HepG2 (cell line): ENCODE results near the gene MYLK. TPM values are rescaled to one million over a fixed set of nuclear protein-coding genes. Genes with fewer than 3 reads are reported as not detected.
A peak's percentile ranks its signal among the peaks of the same experiment; 100 is the strongest.

Experiments
- HOXD1 ChIP-seq: sonication (generic); formaldehyde crosslinking; IDR thresholded peaks from 2 replicates; pipeline ENCODE4 v1.5.0; 2020; ENCODE audit warnings: missing genetic modification reagents
- IRF2 ChIP-seq: IDR thresholded peaks from 2 replicates; pipeline ENCODE4 v1.6.1; 2018; ENCODE audit warnings: missing genetic modification reagents, missing compliant biosample characterization
- KMT2A ChIP-seq: sonication (generic); formaldehyde crosslinking; IDR thresholded peaks from 2 replicates; pipeline ENCODE4 v1.4.0; 2020; ENCODE audit warnings: missing genetic modification reagents
- MAZ ChIP-seq, 2 experiments: sonication (generic) in 1 of 2; formaldehyde crosslinking in 1 of 2; IDR thresholded peaks; 2 replicates each; pipeline versions ENCODE4 v1.5.0 to v1.6.1; 2012 to 2020; ENCODE audit warnings: low read depth in 2 of 2, mild to moderate bottlenecking in 2 of 2, borderline replicate concordance in 1 of 2, improper control_type of control experiment in 1 of 2, low read length in 1 of 2, missing genetic modification reagents in 1 of 2, moderate library complexity in 1 of 2
- NBN ChIP-seq: fragments of 450-650 bp; conservative IDR thresholded peaks from 2 replicates; pipeline ENCODE4 v1.6.1; 2017
- NFE2L1 ChIP-seq: sonication (generic); formaldehyde crosslinking; IDR thresholded peaks from 2 replicates; pipeline ENCODE4 v1.4.0; 2020; ENCODE audit warnings: missing genetic modification reagents, mild to moderate bottlenecking, borderline replicate concordance
- NFYB ChIP-seq: sonication (generic); formaldehyde crosslinking; IDR thresholded peaks from 2 replicates; pipeline ENCODE4 v1.4.0; 2020; ENCODE audit warnings: missing genetic modification reagents
- PAWR ChIP-seq: sonication (generic); formaldehyde crosslinking; IDR thresholded peaks from 2 replicates; pipeline ENCODE4 v1.4.0; 2020; ENCODE audit warnings: missing genetic modification reagents, mild to moderate bottlenecking, borderline replicate concordance
- PCBP1 ChIP-seq: fragments of 200-400 bp; formaldehyde crosslinking; IDR thresholded peaks from 2 replicates; pipeline ENCODE4 v1.6.1; 2017; ENCODE audit warnings: mild to moderate bottlenecking, low read depth, low read length, borderline replicate concordance
- ZNF24 ChIP-seq: fragments of 450-650 bp; IDR thresholded peaks from 2 replicates; pipeline ENCODE4 v1.6.1; 2017; ENCODE audit warnings: antibody characterized with exemption, mild to moderate bottlenecking
- ZNF629 ChIP-seq: sonication (generic); formaldehyde crosslinking; conservative IDR thresholded peaks from 2 replicates; pipeline ENCODE4 v1.5.0; 2020; ENCODE audit warnings: missing genetic modification reagents
- ZNF878 ChIP-seq: sonication (generic); formaldehyde crosslinking; IDR thresholded peaks from 2 replicates; pipeline ENCODE4 v1.8.1; 2023; ENCODE audit warnings: mild to moderate bottlenecking, missing genetic modification reagents, moderate library complexity
- polyA plus RNA-seq, 8 experiments: library from polyadenylated mRNA; depleted of rRNA in 3 of 8; stranded (reverse) in 7 of 8; unstranded in 1 of 8; fragments of >200 nt; fragmentation: Illumina TruSeq in 4 of 8; extraction: Trizol in 4 of 8; gene quantifications; 2 replicates each; pipeline versions ENCODE4 v1.2.1 to v1.2.3, GENCODE V29; 2011 to 2016; ENCODE audit warnings: low read depth in 4 of 8, missing spikeins in 1 of 8, mixed read lengths in 1 of 8; ENCODE audit not compliant: insufficient read depth in 1 of 8
- total RNA-seq, 5 experiments: library from RNA; depleted of rRNA; stranded (reverse); fragments of >200 nt; fragmentation: Illumina TruSeq; extraction: Trizol; gene quantifications; 2 replicates each; pipeline ENCODE4 v1.2.3, GENCODE V29; 2016; ENCODE audit warnings: low read depth in 1 of 5
- TF ChIP-seq, protein P1 (sequence below): sonication (generic); formaldehyde crosslinking; IDR thresholded peaks from 2 replicates; pipeline ENCODE4 v1.8.1; 2023; ENCODE audit warnings: mild to moderate bottlenecking, moderate library complexity, missing genetic modification reagents
- TF ChIP-seq, protein P2 (sequence below): sonication (generic); formaldehyde crosslinking; IDR thresholded peaks from 2 replicates; pipeline ENCODE4 v1.8.0; 2022; ENCODE audit warnings: low read depth, missing genetic modification reagents

The MYLK gene
- total and polyA plus RNA-seq, 2 of the 13 experiments (the other 11 are each of a cell fraction or from before 2014, with no cell fraction given), result 10.6 to 34.9 TPM

DNA sequence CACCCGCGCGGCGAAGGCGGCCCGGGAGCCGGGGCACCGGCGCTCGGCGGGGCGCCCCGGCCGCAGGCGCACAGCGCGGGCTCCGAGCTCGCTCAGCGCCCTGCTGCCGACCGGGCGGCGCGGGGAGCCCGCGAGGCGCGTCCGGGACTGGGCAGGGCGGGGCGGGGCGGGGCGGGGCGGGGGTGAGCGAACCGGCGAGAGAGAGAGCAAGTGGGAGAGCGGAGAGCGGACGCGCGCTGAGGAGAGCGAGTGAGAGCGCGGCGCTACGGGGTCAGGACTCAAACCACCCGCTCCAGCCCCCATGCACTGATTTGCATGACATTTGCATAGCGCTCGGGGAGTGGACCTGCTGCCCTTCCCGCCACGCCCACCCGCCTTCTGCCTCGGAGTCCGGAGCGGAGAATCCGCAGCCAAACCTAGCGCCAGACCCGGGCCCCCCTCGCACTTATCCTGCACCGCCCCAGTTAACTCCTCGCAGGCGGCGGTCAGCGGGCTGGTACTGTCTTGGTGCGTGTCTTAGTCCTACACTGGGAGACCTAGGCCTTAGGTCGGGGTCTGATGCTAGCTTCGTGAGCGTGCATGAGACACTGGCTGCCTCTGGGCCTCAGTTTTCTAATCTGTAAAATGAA lies at the start of gene MYLK (continued):
- no peak for TF ChIP-seq NBN
- TF ChIP-seq PCBP1, result peak; percentile 44; the same call in 1 of the 2 replicates
- TF ChIP-seq NFYB (CRISPR knock-in tag), result no peak
- TF ChIP-seq ZNF629 (CRISPR knock-in tag), result peak; percentile 66
- TF ChIP-seq KMT2A (CRISPR knock-in tag), result no peak
- no peak for TF ChIP-seq HOXD1 (CRISPR knock-in tag)
- no peak for TF ChIP-seq IRF2 (CRISPR knock-in tag)
- no peak for TF ChIP-seq MAZ (IDR thresholded peaks at IDR 0.05; ENCODE audit: borderline replicate concordance, low read depth, low read length)
- peak; percentile 36; the same call in 1 of the 2 replicates for TF ChIP-seq MAZ (CRISPR knock-in tag; IDR thresholded peaks at IDR 0.05; ENCODE audit: low read depth)
- TF ChIP-seq, protein P1, sequence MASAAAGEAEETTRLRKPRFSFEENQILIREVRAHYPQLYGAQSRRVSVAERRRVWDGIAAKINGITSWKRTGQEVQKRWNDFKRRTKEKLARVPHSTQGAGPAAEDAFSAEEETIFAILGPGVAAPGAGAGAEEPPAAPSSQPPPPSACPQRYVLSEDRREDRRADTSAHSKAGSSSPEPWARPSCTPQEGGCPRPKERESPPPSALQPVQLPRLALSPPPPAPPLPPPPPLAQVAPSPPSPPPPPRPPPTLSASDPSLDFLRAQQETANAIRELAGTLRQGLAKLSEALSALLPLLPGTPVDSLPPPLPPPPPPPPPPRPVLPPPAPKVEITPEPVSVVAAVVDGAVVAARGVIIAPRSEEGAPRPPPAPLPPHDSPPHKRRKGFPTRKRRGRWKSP (CRISPR knock-in tag), result peak; percentile 86
- no peak for TF ChIP-seq PAWR (CRISPR knock-in tag)
- no peak for TF ChIP-seq ZNF878 (CRISPR knock-in tag)
- TF ChIP-seq NFE2L1 (CRISPR knock-in tag), result no peak
- TF ChIP-seq ZNF24, result no peak
- TF ChIP-seq, protein P2, sequence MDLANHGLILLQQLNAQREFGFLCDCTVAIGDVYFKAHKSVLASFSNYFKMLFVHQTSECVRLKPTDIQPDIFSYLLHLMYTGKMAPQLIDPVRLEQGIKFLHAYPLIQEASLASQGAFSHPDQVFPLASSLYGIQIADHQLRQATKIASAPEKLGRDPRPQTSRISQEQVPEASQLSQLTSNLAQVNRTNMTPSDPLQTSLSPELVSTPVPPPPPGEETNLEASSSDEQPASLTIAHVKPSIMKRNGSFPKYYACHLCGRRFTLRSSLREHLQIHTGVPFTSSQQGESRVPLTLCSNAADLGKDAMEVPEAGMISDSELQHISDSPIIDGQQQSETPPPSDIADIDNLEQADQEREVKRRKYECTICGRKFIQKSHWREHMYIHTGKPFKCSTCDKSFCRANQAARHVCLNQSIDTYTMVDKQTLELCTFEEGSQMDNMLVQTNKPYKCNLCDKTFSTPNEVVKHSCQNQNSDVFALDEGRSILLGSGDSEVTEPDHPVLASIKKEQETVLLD, result no peak
